Activated CD4-positive, alpha-beta T cell treated with anti-CD3 and anti-CD28 coated beads, Interleukin-10, Interleukin-2, amounts not matched to agents 100 ng/mL and 50 ng/mL, durations not matched to agents 16 hours and 8 hours (primary cell): ENCODE measurements around the gene ELAC1.
"Not testable (repeated sequence)": the region's sequence is repeated elsewhere in the genome, so short reads cannot be mapped to it uniquely, and the experiment has no call there.

Source experiments
- DNase-seq: peaks from one replicate; pipeline ENCODE4 v3.0.0-alpha.2; 2020

Gene ELAC1

DNA sequence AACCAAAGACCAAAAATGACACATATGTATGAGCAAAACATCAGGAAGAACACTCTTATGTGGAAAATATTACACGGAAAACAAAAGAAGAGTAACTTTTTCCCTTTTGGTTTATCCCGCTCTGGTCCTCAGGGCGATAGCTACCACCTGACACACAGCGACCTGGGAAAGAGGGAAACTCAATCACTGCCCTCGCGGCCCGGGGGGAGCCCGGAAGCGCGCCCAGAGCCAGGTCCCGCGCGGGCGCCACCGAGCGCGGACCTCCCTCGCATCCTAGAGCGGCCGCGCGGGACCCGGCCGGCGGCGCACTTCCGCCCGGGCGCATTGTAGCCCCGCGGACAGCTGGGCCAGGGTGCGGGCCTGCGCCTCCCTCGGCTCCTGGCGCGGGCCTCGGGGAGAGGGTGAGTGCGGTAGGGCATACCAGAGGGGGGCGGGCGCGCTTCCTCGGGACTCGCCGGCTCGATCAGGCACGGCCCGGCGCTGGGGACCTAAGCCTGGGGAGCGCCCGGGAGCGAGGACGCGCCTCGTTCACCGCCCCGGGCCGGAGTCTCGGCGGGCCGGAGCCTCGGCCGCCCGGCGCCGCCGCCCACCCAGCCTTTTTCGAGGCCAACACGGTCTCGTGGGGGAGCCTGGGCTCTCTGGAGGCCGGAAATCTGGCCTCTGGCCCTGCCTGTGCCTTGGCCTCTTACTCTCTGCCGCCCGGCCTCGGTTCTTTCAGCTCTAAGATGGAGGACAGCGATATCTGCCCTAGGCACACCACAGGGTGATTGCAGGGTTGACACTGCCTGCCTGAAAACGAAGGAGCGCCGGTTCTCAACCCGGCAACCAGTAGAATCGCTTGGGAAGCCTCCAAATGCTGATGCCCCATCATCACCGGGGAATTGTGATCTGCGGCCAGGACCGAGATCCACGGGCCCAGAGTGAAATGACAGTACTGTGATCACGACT is at the start of gene ELAC1:
Gene ELAC1, plus strand, starts transcription at position 327 of the 948 bp plus-strand sequence. CDS start 6,365 bp downstream, outside the sequence.
- peak; percentile 79 for DNase-seq

DNA sequence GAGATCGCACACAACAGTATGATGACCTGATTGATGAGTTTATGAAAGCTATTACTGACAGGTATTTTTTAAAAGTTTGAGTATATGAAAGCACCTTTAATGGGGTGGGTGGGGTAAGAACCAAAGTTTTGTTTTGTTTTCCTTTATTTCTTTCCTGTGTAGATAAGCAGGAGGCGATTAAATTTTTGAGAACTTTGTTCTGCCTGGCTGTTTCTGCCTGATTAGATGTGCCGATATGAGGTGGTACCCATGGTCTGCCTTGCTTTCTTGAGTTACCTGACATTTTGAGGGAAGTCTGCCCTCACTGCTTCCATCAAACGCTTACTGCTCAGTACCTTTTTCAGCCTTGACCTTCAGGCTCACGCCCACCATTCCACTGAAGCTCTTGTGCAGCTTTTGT is 49.7 kb upstream of the ELAC1 start:
- no peak for DNase-seq

- no peak for DNase-seq
Measured at GRCh38 chr18:50924372-50924771, 43.5 kb upstream of the ELAC1 start.

DNA sequence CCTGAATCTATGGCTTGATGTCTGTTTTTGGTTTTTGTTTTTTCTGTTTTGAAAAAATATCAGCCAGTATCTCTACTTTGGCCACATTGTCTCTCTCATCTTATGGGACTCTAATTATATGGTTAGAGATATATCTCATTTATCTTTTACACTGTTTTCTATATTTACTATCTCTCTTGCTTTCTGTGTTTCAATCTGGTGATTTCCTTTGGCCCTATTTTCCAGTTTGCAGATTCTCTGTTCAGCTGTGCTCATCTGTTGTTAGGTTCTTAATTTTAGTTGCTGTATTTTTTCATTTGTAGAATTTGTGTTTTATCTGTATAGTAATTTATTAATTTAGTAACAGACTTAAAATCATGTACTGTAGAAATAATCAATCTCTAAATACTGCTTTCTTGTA is 41.3 kb upstream of the ELAC1 start:
- no peak for DNase-seq

- peak; percentile 10 for DNase-seq
Measured at GRCh38 chr18:50928551-50928950, 39.3 kb upstream of the ELAC1 start.

GRCh38 chr18:50933684-50934083 is 34.2 kb upstream of the ELAC1 start:
- no peak for DNase-seq

DNA sequence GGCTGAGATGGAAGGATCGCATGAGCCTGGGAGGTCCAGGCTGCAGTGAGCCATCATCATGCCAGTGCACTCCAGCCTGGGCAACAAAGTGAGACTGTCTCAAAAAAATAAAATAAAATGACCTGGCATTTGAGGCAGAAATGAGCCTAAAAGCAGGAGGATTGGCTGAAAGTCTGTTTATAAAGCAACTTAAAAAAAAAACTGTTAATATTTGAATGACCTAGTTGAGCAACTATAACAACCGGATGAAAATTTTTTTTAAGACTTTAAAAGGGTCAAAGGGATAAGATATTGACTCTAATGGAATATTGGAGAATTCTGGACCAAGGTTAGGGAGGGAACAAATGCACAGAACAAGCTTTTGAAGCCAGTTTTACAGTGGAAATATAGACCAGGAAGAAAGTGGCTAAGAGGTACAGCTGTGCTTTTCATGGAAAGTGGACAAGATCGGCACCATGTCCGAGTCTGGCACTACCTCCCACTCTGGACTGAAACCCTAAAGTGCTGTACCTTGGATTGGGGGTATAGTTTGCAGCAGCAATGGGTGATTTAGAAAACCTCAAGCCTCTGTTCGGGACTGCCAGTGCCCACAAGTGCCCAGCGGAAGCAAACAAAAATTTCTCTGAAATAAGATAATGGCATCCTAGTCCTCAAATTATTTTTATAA is 33.2 kb upstream of the ELAC1 start:
- DNase-seq = no peak

- DNase-seq = no peak
Measured at GRCh38 chr18:50935493-50936191, 32.2 kb upstream of the ELAC1 start.

- no peak for DNase-seq
Measured at GRCh38 chr18:50937183-50937582, 30.7 kb upstream of the ELAC1 start.

- no peak for DNase-seq
Measured at GRCh38 chr18:50938912-50939311, 28.9 kb upstream of the ELAC1 start.

GRCh38 chr18:50944245-50944932 is 23.5 kb upstream of the ELAC1 start:
- DNase-seq = no peak

GRCh38 chr18:50945918-50946317 is 21.9 kb upstream of the ELAC1 start:
- not testable (repeated sequence) for DNase-seq

GRCh38 chr18:50947899-50948298 is 19.9 kb upstream of the ELAC1 start:
- DNase-seq = no peak

GRCh38 chr18:50949185-50949584 is 18.7 kb upstream of the ELAC1 start:
- DNase-seq = no peak

DNA sequence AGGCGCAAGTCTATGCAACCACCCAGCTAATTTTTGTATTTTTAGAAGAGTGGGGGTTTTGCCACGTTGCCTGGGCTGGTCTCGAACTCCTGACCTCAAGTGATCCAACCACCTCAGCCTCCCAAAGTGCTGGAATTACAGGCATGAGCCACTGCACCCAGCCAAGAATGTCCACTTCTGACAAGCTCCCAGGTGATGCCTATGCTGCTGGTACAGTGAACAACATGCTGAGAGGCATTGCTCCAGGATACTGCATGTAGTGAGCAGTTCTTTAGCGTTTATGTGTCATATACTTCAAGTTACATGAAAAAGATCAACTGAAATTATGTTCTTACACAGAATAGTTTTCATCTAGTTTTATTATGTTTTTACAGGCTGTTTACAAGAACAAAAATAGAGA is 17.2 kb upstream of the ELAC1 start:
- DNase-seq = no peak

- no peak for DNase-seq
Measured at GRCh38 chr18:50953822-50954221, 14.0 kb upstream of the ELAC1 start.

DNA sequence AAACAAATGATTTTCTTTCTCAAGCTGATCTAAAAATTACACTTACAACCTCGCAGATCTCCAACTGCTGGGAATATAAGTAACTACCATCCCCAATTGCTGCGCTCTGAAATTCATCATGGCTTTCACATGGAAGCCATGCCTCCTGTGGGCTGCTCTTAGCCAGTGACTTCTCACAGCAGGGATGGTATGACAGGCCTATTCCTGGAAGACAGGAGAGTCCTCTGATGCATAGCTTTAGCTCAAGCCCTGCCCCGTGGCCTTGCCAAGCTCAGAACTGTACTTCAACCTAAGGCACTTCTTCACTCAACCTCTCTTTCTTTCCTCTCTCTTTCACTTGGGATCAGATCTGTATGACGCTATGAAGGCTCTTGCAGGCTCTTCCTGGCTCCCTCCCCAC is 12.6 kb upstream of the ELAC1 start:
- no peak for DNase-seq

DNA sequence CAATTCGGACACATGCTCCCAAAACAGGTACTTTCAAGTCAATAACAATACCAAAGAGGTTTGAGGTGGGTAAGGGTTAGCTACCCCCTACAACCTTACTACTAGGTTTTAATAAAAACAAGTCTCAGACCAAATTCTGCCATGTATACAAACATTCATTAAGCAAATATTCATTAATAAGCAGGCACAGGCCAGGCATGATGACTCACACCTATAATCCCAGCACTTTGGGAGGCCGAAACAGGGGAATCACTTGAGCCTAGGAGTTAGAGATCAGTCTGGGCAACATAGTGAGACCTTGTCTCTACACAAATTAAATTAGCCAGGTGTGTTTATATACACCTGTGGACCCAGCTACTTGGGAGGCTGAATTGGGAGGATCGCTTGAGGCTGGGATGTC is 11.7 kb upstream of the ELAC1 start:
- DNase-seq = no peak

- no peak for DNase-seq
Measured at GRCh38 chr18:50961974-50962373, 5.9 kb upstream of the ELAC1 start.

GRCh38 chr18:50969448-50969847 is 1.6 kb downstream of the ELAC1 start:
- DNase-seq = no peak

- DNase-seq = no peak
Measured at GRCh38 chr18:50970006-50970405, 2.2 kb downstream of the ELAC1 start.

- DNase-seq = peak; percentile 35
Measured at GRCh38 chr18:50972404-50972803, 4.6 kb downstream of the ELAC1 start.
